ENCODE results near the gene VARS2. TPM values are rescaled to one million over a fixed set of nuclear protein-coding genes. Genes with fewer than 3 reads are reported as not detected.

The VARS2 gene
- polyA plus RNA-seq, 1 of the 3 experiments (the other 2 are of a cell fraction): 31.2 TPM

DNA sequence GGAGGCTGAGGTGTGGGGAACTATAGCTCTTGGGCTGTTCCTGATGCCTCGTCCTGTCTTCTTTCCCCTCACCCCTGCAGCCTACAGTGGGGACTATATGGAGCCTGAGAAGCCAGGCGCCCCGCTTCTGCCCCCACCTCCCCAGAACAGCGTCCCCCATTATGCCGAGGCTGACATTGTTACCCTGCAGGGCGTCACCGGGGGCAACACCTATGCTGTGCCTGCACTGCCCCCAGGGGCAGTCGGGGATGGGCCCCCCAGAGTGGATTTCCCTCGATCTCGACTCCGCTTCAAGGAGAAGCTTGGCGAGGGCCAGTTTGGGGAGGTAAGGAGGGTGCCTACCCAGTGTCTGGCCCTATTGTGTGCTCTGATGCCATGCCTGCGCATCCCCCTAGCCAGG lies 17.5 kb upstream of the VARS2 start:
- no peak overlapping the region for H3K4me2 ChIP-seq
- H3K9me2 ChIP-seq: no peaks in the 10 kb centered on the region
- no peak overlapping the region for H2AFZ ChIP-seq (ENCODE audit: low read depth)
- H3F3A ChIP-seq (replicated peaks; ENCODE audit: insufficient read depth): no peaks in the 10 kb centered on the region
- no peaks in the 10 kb centered on the region for H3K79me2 ChIP-seq (ENCODE audit: insufficient read depth)
- H3K9ac ChIP-seq: no peak overlapping the region
- no peaks in the 10 kb centered on the region for H3K9me3 ChIP-seq
- H3K36me3 ChIP-seq (replicated peaks in 1 of 2; ENCODE audit: control insufficient read depth in 1 of 2, insufficient read depth in 2 of 2, low read length in 1 of 2): peaks cover 16 to 66% of the 10 kb centered on the region in 2 experiments
- ChIA-PET CTCF (interaction anchor here (0.6 to 0.9 kb wide), 2 partner anchors 10 to 56 kb away, joined by 3 read pairs; no protein-coding TSS in a partner anchor), POLR2A (interaction anchor here (1.4 kb wide), 1 partner anchor 12 kb away, joined by 3 read pairs; the partner anchor contains the start of gene GTF2H4)
- DNase-seq: peak; percentile 9
- no peaks in the 10 kb centered on the region for H3K4me1 ChIP-seq (ENCODE audit: control insufficient read depth in 1 of 2, insufficient read depth in 2 of 2, low read depth in 1 of 2, low read length in 1 of 2)
- H3K27me3 ChIP-seq (ENCODE audit: insufficient read depth): no peaks in the 10 kb centered on the region
- no peak overlapping the region for H3K4me3 ChIP-seq (ENCODE audit: low read depth in 2 of 2, low read length in 1 of 2)
- WGBS (ENCODE audit: low lambda C conversion rate): 80% methylated on average over 3 of the region's 13 CpGs
- TF ChIP-seq RXRA (IDR thresholded peaks at IDR 0.05; ENCODE audit: borderline replicate concordance, low read depth) (no peak), FOXM1 (IDR thresholded peaks at IDR 0.05; ENCODE audit: low read depth) (no peak), RCOR1 (IDR thresholded peaks at IDR 0.05; ENCODE audit: low read length) (no peak), CHD2 (IDR thresholded peaks at IDR 0.05; ENCODE audit: low read length, partially characterized antibody) (no peak), NFIC (IDR thresholded peaks at IDR 0.05; ENCODE audit: borderline replicate concordance) (no peak), EP300 (IDR thresholded peaks at IDR 0.05; ENCODE audit: borderline replicate concordance in 1 of 2, low read depth in 1 of 2, low read length in 1 of 2) (no peak), RAD21 (IDR thresholded peaks at IDR 0.05; ENCODE audit: low read length) (no peak), NRF1 (IDR thresholded peaks at IDR 0.05; ENCODE audit: low read depth, low read length) (no peak), FOSL2 (IDR thresholded peaks at IDR 0.05; ENCODE audit: borderline replicate concordance, low read depth) (no peak), TCF12 (IDR thresholded peaks at IDR 0.05) (no peak), MEF2A (IDR thresholded peaks at IDR 0.05; ENCODE audit: borderline replicate concordance, low read depth) (no peak), FOXJ3 (CRISPR knock-in tag; IDR thresholded peaks at IDR 0.05) (no peak), GATA2 (CRISPR knock-in tag; IDR thresholded peaks at IDR 0.05) (no peak), MXI1 (IDR thresholded peaks at IDR 0.05; ENCODE audit: low read depth, low read length) (no peak), IRF3 (IDR thresholded peaks at IDR 0.05; ENCODE audit: low read depth, low read length) (no peak), YY1 (IDR thresholded peaks at IDR 0.05; ENCODE audit: low read depth) (no peak)
- TF ChIP-seq, protein P1, sequence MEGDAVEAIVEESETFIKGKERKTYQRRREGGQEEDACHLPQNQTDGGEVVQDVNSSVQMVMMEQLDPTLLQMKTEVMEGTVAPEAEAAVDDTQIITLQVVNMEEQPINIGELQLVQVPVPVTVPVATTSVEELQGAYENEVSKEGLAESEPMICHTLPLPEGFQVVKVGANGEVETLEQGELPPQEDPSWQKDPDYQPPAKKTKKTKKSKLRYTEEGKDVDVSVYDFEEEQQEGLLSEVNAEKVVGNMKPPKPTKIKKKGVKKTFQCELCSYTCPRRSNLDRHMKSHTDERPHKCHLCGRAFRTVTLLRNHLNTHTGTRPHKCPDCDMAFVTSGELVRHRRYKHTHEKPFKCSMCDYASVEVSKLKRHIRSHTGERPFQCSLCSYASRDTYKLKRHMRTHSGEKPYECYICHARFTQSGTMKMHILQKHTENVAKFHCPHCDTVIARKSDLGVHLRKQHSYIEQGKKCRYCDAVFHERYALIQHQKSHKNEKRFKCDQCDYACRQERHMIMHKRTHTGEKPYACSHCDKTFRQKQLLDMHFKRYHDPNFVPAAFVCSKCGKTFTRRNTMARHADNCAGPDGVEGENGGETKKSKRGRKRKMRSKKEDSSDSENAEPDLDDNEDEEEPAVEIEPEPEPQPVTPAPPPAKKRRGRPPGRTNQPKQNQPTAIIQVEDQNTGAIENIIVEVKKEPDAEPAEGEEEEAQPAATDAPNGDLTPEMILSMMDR (IDR thresholded peaks at IDR 0.05): no peak
- TF ChIP-seq, protein P2, sequence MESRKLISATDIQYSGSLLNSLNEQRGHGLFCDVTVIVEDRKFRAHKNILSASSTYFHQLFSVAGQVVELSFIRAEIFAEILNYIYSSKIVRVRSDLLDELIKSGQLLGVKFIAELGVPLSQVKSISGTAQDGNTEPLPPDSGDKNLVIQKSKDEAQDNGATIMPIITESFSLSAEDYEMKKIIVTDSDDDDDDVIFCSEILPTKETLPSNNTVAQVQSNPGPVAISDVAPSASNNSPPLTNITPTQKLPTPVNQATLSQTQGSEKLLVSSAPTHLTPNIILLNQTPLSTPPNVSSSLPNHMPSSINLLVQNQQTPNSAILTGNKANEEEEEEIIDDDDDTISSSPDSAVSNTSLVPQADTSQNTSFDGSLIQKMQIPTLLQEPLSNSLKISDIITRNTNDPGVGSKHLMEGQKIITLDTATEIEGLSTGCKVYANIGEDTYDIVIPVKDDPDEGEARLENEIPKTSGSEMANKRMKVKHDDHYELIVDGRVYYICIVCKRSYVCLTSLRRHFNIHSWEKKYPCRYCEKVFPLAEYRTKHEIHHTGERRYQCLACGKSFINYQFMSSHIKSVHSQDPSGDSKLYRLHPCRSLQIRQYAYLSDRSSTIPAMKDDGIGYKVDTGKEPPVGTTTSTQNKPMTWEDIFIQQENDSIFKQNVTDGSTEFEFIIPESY (IDR thresholded peaks at IDR 0.05; ENCODE audit: borderline replicate concordance, low read depth): no peak
- TF ChIP-seq, protein P3, sequence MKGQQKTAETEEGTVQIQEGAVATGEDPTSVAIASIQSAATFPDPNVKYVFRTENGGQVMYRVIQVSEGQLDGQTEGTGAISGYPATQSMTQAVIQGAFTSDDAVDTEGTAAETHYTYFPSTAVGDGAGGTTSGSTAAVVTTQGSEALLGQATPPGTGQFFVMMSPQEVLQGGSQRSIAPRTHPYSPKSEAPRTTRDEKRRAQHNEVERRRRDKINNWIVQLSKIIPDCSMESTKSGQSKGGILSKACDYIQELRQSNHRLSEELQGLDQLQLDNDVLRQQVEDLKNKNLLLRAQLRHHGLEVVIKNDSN (IDR thresholded peaks at IDR 0.05; ENCODE audit: borderline replicate concordance, low read depth): no peak
- H4K20me1 ChIP-seq (ENCODE audit: insufficient read depth): no peaks in the 10 kb centered on the region
- H3K27ac ChIP-seq (ENCODE audit: low read depth in 2 of 2, low read length in 1 of 2): no peak overlapping the region
